ENCODE results near the gene TMEM245. TPM values are rescaled to one million over a fixed set of nuclear protein-coding genes. Genes with fewer than 3 reads are reported as not detected.

TMEM245 gene
- total RNA-seq, 2 experiments from 2014 or later = 22.0 to 36.1 TPM

DNA sequence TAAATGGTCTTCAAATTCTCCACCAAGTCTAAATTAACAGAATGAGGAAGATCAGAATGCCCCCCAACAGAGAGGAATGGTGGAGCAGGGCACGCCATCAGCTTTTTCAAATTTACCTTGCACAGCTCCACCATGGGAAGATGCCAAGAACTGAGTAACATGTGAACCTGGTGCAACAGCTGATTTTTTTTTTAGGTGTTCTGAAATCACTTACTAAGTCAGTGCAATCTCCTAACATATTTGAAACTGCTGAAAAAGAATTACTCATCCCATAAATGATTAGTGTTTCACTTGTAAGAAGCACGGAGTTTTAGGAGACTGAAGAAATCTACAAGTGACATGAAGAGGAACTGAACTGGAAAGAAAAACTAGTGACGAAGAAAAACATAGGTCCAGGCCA, 5.1 kb downstream of the TMEM245 start:
- peaks cover 48% of the 10 kb centered on the region for H3K36me3 ChIP-seq (ENCODE audit: insufficient read depth, low read length)
- H3K79me2 ChIP-seq (ENCODE audit: insufficient read depth, low read depth, low read length) = peaks cover 100% of the 10 kb centered on the region
- peaks cover 65% of the 10 kb centered on the region for H4K20me1 ChIP-seq (ENCODE audit: insufficient read depth, low read length)
- DNase-seq (ENCODE audit: low spot score) = no peak
- TF ChIP-seq, protein P1, sequence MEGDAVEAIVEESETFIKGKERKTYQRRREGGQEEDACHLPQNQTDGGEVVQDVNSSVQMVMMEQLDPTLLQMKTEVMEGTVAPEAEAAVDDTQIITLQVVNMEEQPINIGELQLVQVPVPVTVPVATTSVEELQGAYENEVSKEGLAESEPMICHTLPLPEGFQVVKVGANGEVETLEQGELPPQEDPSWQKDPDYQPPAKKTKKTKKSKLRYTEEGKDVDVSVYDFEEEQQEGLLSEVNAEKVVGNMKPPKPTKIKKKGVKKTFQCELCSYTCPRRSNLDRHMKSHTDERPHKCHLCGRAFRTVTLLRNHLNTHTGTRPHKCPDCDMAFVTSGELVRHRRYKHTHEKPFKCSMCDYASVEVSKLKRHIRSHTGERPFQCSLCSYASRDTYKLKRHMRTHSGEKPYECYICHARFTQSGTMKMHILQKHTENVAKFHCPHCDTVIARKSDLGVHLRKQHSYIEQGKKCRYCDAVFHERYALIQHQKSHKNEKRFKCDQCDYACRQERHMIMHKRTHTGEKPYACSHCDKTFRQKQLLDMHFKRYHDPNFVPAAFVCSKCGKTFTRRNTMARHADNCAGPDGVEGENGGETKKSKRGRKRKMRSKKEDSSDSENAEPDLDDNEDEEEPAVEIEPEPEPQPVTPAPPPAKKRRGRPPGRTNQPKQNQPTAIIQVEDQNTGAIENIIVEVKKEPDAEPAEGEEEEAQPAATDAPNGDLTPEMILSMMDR (conservative IDR thresholded peaks at IDR 0.05; ENCODE audit: low read length) = no peak
- TF ChIP-seq EZH2phosphoT487 (IDR thresholded peaks at IDR 0.05; ENCODE audit: borderline replicate concordance, low read depth, low read length) = no peak
- H3K4me1 ChIP-seq (ENCODE audit: insufficient read depth, low read length, poor library complexity, severe bottlenecking) = peaks cover 82% of the 10 kb centered on the region
- no peak overlapping the region for H2AFZ ChIP-seq (ENCODE audit: low read length)
- H3K27ac ChIP-seq (ENCODE audit: low read depth, low read length, poor library complexity, severe bottlenecking) = peak overlapping the region; percentile 30
- no TSS peak for BruUV-seq (replicated peaks)
- H3K9me2 ChIP-seq (ENCODE audit: insufficient read depth, low read length) = no peaks in the 10 kb centered on the region
- intact Hi-C loops (cut with micrococcal nuclease; ENCODE audit: unreplicated experiment) = loop anchor here (5.0 kb wide), 1 partner anchor 182 kb away; the partner anchor contains the start of genes ABITRAM and ELP1
- H3K4me3 ChIP-seq (ENCODE audit: low read depth, low read length, poor library complexity, severe bottlenecking) = peak overlapping the region; percentile 45
- ChIA-PET CTCF (ENCODE audit: unreplicated experiment) (no interaction called here), POLR2A (no interaction called here)
- no peaks in the 10 kb centered on the region for H3K9me3 ChIP-seq (ENCODE audit: low read length)
- H3K4me2 ChIP-seq (ENCODE audit: low read length) = peak overlapping the region; percentile 56

DNA sequence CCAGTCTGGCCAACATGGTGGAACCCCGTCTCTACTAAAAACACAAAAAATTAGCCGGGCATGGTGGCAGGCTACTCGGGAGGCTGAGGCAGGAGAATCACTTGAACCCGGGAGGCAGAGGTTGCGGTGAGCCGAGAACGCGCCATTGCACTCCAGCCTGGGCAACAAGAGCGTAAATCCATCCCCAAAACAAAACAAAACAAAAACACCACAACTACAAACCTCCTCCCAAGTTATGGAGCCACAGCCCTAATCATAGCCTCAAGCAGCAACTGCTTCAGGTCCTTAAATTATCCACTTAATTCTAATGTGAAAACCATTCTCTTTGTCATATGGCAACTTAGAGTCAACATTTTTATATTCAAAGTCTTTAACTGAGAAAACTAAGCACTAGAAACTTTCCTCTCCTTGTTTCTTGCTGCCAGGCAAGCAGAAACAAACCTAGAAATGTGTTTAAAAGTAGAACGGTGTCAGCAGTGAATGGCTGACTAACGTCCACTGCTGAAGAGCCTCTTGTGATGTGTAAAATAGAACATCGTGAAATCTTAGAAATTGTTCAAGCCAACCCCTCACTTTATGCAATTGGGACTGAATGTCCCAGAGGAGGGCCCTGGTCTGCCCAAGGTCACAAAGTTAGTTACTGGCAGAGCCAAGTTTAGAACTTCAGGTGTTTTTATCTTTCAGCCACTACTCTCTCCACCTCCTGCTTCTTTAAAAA, 5.7 kb downstream of the TMEM245 start:
- Histone ChIP-seq H3K36me3 (ENCODE audit: insufficient read depth, low read length) (peaks cover 48% of the 10 kb centered on the region), H3K4me3 (ENCODE audit: low read depth, low read length, poor library complexity, severe bottlenecking) (peak overlapping the region; percentile 45), H3K27ac (ENCODE audit: low read depth, low read length, poor library complexity, severe bottlenecking) (peak overlapping the region; percentile 30), H3K9me2 (ENCODE audit: insufficient read depth, low read length) (no peaks in the 10 kb centered on the region), H2AFZ (ENCODE audit: low read length) (no peak overlapping the region), H3K4me2 (ENCODE audit: low read length) (peak overlapping the region; percentile 56), H3K4me1 (ENCODE audit: insufficient read depth, low read length, poor library complexity, severe bottlenecking) (peaks cover 88% of the 10 kb centered on the region), H4K20me1 (ENCODE audit: insufficient read depth, low read length) (peaks cover 68% of the 10 kb centered on the region), H3K79me2 (ENCODE audit: insufficient read depth, low read depth, low read length) (peaks cover 100% of the 10 kb centered on the region), H3K9me3 (ENCODE audit: low read length) (no peaks in the 10 kb centered on the region)
- intact Hi-C loops (cut with micrococcal nuclease; ENCODE audit: unreplicated experiment) = no loop called here
- BruUV-seq (replicated peaks) = no TSS peak
- no peak for DNase-seq (ENCODE audit: low spot score)
- TF ChIP-seq, protein P1 (conservative IDR thresholded peaks at IDR 0.05; ENCODE audit: low read length) = no peak
- TF ChIP-seq EZH2phosphoT487 (IDR thresholded peaks at IDR 0.05; ENCODE audit: borderline replicate concordance, low read depth, low read length) = no peak
- POLR2A ChIA-PET = no interaction called here
- CTCF ChIA-PET (ENCODE audit: unreplicated experiment) = no interaction called here

DNA sequence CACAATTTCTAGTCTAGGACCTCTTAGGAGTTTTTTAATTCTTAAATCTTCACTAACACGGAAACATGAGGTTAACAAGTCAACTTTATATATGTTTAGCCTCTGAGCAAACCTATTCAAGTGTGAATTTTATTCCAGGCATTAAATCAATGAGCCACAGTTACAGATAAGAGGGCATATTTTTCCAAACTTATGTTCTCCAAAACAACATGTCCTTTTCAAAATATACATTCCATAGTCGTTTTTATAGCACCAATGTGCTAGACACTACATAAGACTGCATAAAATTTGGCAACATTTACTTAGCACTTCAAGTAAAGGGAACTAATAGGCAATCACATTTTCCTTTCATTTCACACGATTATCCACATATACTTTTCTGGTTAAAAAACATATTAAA, 6.5 kb downstream of the TMEM245 start:
- peaks cover 96% of the 10 kb centered on the region for H3K4me1 ChIP-seq (ENCODE audit: insufficient read depth, low read length, poor library complexity, severe bottlenecking)
- no peak overlapping the region for H3K4me3 ChIP-seq (ENCODE audit: low read depth, low read length, poor library complexity, severe bottlenecking)
- no peaks in the 10 kb centered on the region for H3K9me3 ChIP-seq (ENCODE audit: low read length)
- H3K4me2 ChIP-seq (ENCODE audit: low read length) = peak overlapping the region; percentile 56
- POLR2A ChIA-PET = no interaction called here
- BruUV-seq (replicated peaks) = no TSS peak
- H2AFZ ChIP-seq (ENCODE audit: low read length) = no peak overlapping the region
- intact Hi-C loops (cut with micrococcal nuclease; ENCODE audit: unreplicated experiment) = no loop called here
- TF ChIP-seq, protein P1 (conservative IDR thresholded peaks at IDR 0.05; ENCODE audit: low read length) = no peak
- H3K79me2 ChIP-seq (ENCODE audit: insufficient read depth, low read depth, low read length) = peaks cover 100% of the 10 kb centered on the region
- no peak for DNase-seq (ENCODE audit: low spot score)
- no peak overlapping the region for H3K27ac ChIP-seq (ENCODE audit: low read depth, low read length, poor library complexity, severe bottlenecking)
- no peaks in the 10 kb centered on the region for H3K9me2 ChIP-seq (ENCODE audit: insufficient read depth, low read length)
- H4K20me1 ChIP-seq (ENCODE audit: insufficient read depth, low read length) = peaks cover 68% of the 10 kb centered on the region
- peaks cover 44% of the 10 kb centered on the region for H3K36me3 ChIP-seq (ENCODE audit: insufficient read depth, low read length)
- CTCF ChIA-PET (ENCODE audit: unreplicated experiment) = no interaction called here

Measured in OCI-LY7 (cell line).